ENCODE data around the gene SNAP25.

DNA sequence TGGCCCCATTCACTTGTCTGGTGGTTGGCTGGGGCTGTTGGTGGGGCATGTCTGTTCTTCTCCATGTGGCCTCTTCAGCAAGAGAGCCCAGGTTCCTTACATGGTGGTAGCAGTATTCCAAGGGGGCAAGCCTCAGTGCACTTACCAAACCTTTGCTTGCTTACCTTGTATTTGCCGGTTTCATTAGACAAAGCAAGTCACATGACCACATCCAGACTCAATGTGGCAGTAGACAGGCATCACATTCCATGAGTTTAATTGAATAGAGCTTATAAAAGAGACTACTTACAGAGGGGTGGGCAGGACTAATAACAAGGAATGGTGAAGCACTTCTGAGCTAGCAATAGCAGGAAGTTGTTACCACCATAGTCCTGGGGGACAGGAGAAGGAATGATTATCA lies 78.6 kb downstream of the SNAP25 start:
- TF ChIP-seq, protein P1, sequence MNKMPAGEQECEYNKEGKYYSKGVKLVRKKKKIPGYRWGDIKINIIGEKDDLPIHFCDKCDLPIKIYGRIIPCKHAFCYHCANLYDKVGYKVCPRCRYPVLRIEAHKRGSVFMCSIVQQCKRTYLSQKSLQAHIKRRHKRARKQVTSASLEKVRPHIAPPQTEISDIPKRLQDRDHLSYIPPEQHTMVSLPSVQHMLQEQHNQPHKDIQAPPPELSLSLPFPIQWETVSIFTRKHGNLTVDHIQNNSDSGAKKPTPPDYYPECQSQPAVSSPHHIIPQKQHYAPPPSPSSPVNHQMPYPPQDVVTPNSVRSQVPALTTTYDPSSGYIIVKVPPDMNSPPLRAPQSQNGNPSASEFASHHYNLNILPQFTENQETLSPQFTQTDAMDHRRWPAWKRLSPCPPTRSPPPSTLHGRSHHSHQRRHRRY (tag by site-specific recombination; IDR thresholded peaks at IDR 0.05): no peak
- TF ChIP-seq, protein P2, sequence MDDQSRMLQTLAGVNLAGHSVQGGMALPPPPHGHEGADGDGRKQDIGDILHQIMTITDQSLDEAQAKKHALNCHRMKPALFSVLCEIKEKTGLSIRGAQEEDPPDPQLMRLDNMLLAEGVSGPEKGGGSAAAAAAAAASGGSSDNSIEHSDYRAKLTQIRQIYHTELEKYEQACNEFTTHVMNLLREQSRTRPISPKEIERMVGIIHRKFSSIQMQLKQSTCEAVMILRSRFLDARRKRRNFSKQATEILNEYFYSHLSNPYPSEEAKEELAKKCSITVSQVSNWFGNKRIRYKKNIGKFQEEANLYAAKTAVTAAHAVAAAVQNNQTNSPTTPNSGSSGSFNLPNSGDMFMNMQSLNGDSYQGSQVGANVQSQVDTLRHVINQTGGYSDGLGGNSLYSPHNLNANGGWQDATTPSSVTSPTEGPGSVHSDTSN (CRISPR knock-in tag; IDR thresholded peaks at IDR 0.05): no peak
- no peak for TF ChIP-seq ZBTB21 (tag by site-specific recombination; IDR thresholded peaks at IDR 0.05)
- TF ChIP-seq, protein P3, sequence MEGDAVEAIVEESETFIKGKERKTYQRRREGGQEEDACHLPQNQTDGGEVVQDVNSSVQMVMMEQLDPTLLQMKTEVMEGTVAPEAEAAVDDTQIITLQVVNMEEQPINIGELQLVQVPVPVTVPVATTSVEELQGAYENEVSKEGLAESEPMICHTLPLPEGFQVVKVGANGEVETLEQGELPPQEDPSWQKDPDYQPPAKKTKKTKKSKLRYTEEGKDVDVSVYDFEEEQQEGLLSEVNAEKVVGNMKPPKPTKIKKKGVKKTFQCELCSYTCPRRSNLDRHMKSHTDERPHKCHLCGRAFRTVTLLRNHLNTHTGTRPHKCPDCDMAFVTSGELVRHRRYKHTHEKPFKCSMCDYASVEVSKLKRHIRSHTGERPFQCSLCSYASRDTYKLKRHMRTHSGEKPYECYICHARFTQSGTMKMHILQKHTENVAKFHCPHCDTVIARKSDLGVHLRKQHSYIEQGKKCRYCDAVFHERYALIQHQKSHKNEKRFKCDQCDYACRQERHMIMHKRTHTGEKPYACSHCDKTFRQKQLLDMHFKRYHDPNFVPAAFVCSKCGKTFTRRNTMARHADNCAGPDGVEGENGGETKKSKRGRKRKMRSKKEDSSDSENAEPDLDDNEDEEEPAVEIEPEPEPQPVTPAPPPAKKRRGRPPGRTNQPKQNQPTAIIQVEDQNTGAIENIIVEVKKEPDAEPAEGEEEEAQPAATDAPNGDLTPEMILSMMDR (tag by site-specific recombination; IDR thresholded peaks at IDR 0.05): no peak
- TF ChIP-seq YY1 (tag by site-specific recombination; IDR thresholded peaks at IDR 0.05): no peak
- no peak for TF ChIP-seq MZF1 (tag by site-specific recombination; IDR thresholded peaks at IDR 0.05; ENCODE audit: borderline replicate concordance)
- TF ChIP-seq FEZF1 (tag by site-specific recombination; IDR thresholded peaks at IDR 0.05): no peak
- no peak for TF ChIP-seq ZNF626 (tag by site-specific recombination; IDR thresholded peaks at IDR 0.05)
- TF ChIP-seq ZNF416 (tag by site-specific recombination; IDR thresholded peaks at IDR 0.05): no peak
- TF ChIP-seq, protein P4, sequence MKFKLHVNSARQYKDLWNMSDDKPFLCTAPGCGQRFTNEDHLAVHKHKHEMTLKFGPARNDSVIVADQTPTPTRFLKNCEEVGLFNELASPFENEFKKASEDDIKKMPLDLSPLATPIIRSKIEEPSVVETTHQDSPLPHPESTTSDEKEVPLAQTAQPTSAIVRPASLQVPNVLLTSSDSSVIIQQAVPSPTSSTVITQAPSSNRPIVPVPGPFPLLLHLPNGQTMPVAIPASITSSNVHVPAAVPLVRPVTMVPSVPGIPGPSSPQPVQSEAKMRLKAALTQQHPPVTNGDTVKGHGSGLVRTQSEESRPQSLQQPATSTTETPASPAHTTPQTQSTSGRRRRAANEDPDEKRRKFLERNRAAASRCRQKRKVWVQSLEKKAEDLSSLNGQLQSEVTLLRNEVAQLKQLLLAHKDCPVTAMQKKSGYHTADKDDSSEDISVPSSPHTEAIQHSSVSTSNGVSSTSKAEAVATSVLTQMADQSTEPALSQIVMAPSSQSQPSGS (tag by site-specific recombination; IDR thresholded peaks at IDR 0.05; ENCODE audit: low read depth): no peak
